SK-N-SH (cell line): ENCODE results near the gene PDE4A. TPM values are rescaled to one million over a fixed set of nuclear protein-coding genes. Genes with fewer than 3 reads are reported as not detected.

Experiments
- CTCF ChIA-PET: fragments of 300-600, 350-600 bp; formaldehyde crosslinking; extraction: SDS; loops from one replicate; lab custom pipeline; 2021; lab: Yijun Ruan, JAX
- POLR2A ChIA-PET: fragments of 350-600 bp; sonication (Branson Sonifier 250); formaldehyde crosslinking; extraction: SDS; loops from one replicate; lab custom pipeline; 2020; ENCODE audit warnings: antibody characterized with exemption, inconsistent platforms; lab: Yijun Ruan, JAX
- DNase-seq: peaks from one replicate; pipeline ENCODE4 v3.0.0; 2012
- H2AFZ ChIP-seq: fragments of 200-600 bp; sonication (generic); 2 replicates; pipeline ENCODE4 v1.8.1; 2016; ENCODE audit warnings: antibody characterized with exemption, mild to moderate bottlenecking, low read depth
- H3F3A ChIP-seq: fragments of 200-600 bp; sonication (generic); replicated peaks from 2 replicates; pipeline ENCODE3; 2016; ENCODE audit warnings: antibody characterized with exemption, mild to moderate bottlenecking; ENCODE audit not compliant: insufficient read depth
- H3K27ac ChIP-seq, 2 experiments: fragments of 200-500 bp in 1 of 2; fragments of 200-600 bp in 1 of 2; sonication (Bioruptor generic) in 1 of 2; sonication (generic), shearing (Covaris generic) in 1 of 2; 2 replicates each; pipeline versions ENCODE4 v1.5.1 to v1.6.1; 2014 to 2016; ENCODE audit warnings: low read depth in 2 of 2, inconsistent platforms in 1 of 2, low read length in 1 of 2, mild to moderate bottlenecking in 1 of 2, mixed read lengths in 1 of 2
- H3K27me3 ChIP-seq: fragments of 200-600 bp; sonication (generic), shearing (Covaris generic); 2 replicates; pipeline ENCODE4 v1.6.1; 2016; ENCODE audit warnings: mixed run types; ENCODE audit not compliant: insufficient read depth
- H3K36me3 ChIP-seq, 2 experiments: fragments of 200-500 bp in 1 of 2; fragments of 200-600 bp in 1 of 2; sonication (Bioruptor generic) in 1 of 2; sonication (generic) in 1 of 2; replicated peaks in 1 of 2; 2 replicates each; pipeline versions ENCODE3 to v1.5.1; 2014 to 2016; ENCODE audit warnings: low read length in 1 of 2, mild to moderate bottlenecking in 1 of 2; ENCODE audit not compliant: insufficient read depth in 2 of 2, control insufficient read depth in 1 of 2
- H3K4me1 ChIP-seq, 2 experiments: fragments of 200-500 bp in 1 of 2; fragments of 200-600 bp in 1 of 2; sonication (Bioruptor generic) in 1 of 2; sonication (generic), shearing (Covaris generic) in 1 of 2; 2 replicates each; pipeline versions ENCODE4 v1.5.1 to v1.6.1; 2014 to 2016; ENCODE audit warnings: low read depth in 1 of 2, low read length in 1 of 2, mixed run types in 1 of 2; ENCODE audit not compliant: insufficient read depth in 2 of 2, control insufficient read depth in 1 of 2
- H3K4me2 ChIP-seq: fragments of 200-600 bp; sonication (generic), shearing (Covaris generic); 2 replicates; pipeline ENCODE4 v1.6.1; 2017; ENCODE audit warnings: mixed run types
- H3K4me3 ChIP-seq, 2 experiments: fragments of 200-500 bp in 1 of 2; fragments of 200-600 bp in 1 of 2; sonication (Bioruptor generic) in 1 of 2; sonication (generic), shearing (Covaris generic) in 1 of 2; 2 replicates each; pipeline versions ENCODE4 v1.5.1 to v1.8.1; 2014 to 2016; ENCODE audit warnings: low read depth in 2 of 2, inconsistent platforms in 1 of 2, low read length in 1 of 2, mild to moderate bottlenecking in 1 of 2, mixed read lengths in 1 of 2, moderate library complexity in 1 of 2
- H3K79me2 ChIP-seq: fragments of 200-600 bp; sonication (generic); 2 replicates; pipeline ENCODE4 v1.8.1; 2017; ENCODE audit warnings: mild to moderate bottlenecking; ENCODE audit not compliant: insufficient read depth
- H3K9ac ChIP-seq: fragments of 200-600 bp; sonication (generic); 2 replicates; pipeline ENCODE4 v1.6.1; 2017; ENCODE audit warnings: mixed run types
- H3K9me2 ChIP-seq: fragments of 200-600 bp; sonication (generic); 2 replicates; pipeline ENCODE4 v1.6.1; 2017; ENCODE audit warnings: mixed run types
- H3K9me3 ChIP-seq: fragments of 200-600 bp; sonication (generic); 2 replicates; pipeline ENCODE4 v1.6.1; 2017; ENCODE audit warnings: mixed run types, mild to moderate bottlenecking, moderate library complexity
- H4K20me1 ChIP-seq: fragments of 200-600 bp; sonication (generic); 2 replicates; pipeline ENCODE4 v1.6.1; 2017; ENCODE audit warnings: mild to moderate bottlenecking, mixed run types; ENCODE audit not compliant: insufficient read depth
- CHD2 ChIP-seq: fragments of 150-350 bp; IDR thresholded peaks from 2 replicates; pipeline ENCODE4 v1.6.1; 2018; ENCODE audit warnings: low read length; ENCODE audit not compliant: partially characterized antibody
- EP300 ChIP-seq, 2 experiments: IDR thresholded peaks; 2 replicates each; pipeline versions ENCODE4 v1.4.0 to v1.6.1; 2012; ENCODE audit warnings: borderline replicate concordance in 1 of 2, low read depth in 1 of 2, low read length in 1 of 2
- EZH2phosphoT487 ChIP-seq: fragments of 200-600 bp; sonication (generic); IDR thresholded peaks from 2 replicates; pipeline ENCODE4 v1.6.1; 2017; ENCODE audit warnings: low read depth, mixed run types, mild to moderate bottlenecking, antibody characterized with exemption, moderate library complexity, borderline replicate concordance
- FOXJ3 ChIP-seq: sonication (generic); formaldehyde crosslinking; IDR thresholded peaks from 2 replicates; pipeline ENCODE4 v1.5.1; 2020; ENCODE audit warnings: mild to moderate bottlenecking, missing genetic modification reagents
- FOXM1 ChIP-seq: IDR thresholded peaks from 2 replicates; pipeline ENCODE4 v1.4.0; 2012; ENCODE audit warnings: low read depth, mild to moderate bottlenecking
- MEF2A ChIP-seq: IDR thresholded peaks from 2 replicates; pipeline ENCODE4 v1.4.0; 2012; ENCODE audit warnings: low read depth, borderline replicate concordance
- NRF1 ChIP-seq: IDR thresholded peaks from 2 replicates; pipeline ENCODE4 v1.6.1; 2012; ENCODE audit warnings: low read depth, mild to moderate bottlenecking, low read length
- POLR2AphosphoS5 ChIP-seq: IDR thresholded peaks from 2 replicates; pipeline ENCODE4 v1.6.1; 2012; ENCODE audit warnings: low read depth, low read length
- RAD21 ChIP-seq: IDR thresholded peaks from 2 replicates; pipeline ENCODE4 v1.6.1; 2012; ENCODE audit warnings: mild to moderate bottlenecking, low read length
- RFX5 ChIP-seq: IDR thresholded peaks from 2 replicates; pipeline ENCODE4 v1.6.1; 2012; ENCODE audit warnings: mild to moderate bottlenecking, improper control_type of control experiment, low read length
- RXRA ChIP-seq: IDR thresholded peaks from 2 replicates; pipeline ENCODE4 v1.4.0; 2012; ENCODE audit warnings: low read depth, mild to moderate bottlenecking, borderline replicate concordance
- SIN3A ChIP-seq: IDR thresholded peaks from 2 replicates; pipeline ENCODE4 v1.6.1; 2012; ENCODE audit warnings: low read depth, mild to moderate bottlenecking, low read length, moderate library complexity, borderline replicate concordance
- TEAD4 ChIP-seq: IDR thresholded peaks from 2 replicates; pipeline ENCODE4 v1.4.0; 2012; ENCODE audit warnings: mild to moderate bottlenecking, borderline replicate concordance; ENCODE audit not compliant: insufficient read depth
- WGBS: methylation state at CpG from one replicate; pipeline ENCODE4 v1.1.6; 2017; ENCODE audit warnings: low lambda C conversion rate; 5-methylcytosine and 5-hydroxymethylcytosine counted together
- polyA plus RNA-seq, 3 experiments: library from polyadenylated mRNA; depleted of rRNA; stranded (reverse); fragments of >200 nt; gene quantifications; 2 replicates each; pipeline ENCODE4 v1.2.3, GENCODE V29; 2012
- TF ChIP-seq, protein P1 (sequence below): fragments of 200-600 bp; sonication (generic); IDR thresholded peaks from 2 replicates; pipeline ENCODE4 v1.6.1; 2017; ENCODE audit warnings: antibody characterized with exemption, mild to moderate bottlenecking, moderate library complexity
- TF ChIP-seq, protein P2 (sequence below): IDR thresholded peaks from 2 replicates; pipeline ENCODE4 v1.4.0; 2012; ENCODE audit warnings: low read depth, borderline replicate concordance
- TF ChIP-seq, protein P3 (sequence below): fragments of 150-350 bp; IDR thresholded peaks from 2 replicates; pipeline ENCODE4 v1.6.1; 2017; ENCODE audit warnings: antibody characterized with exemption, low read length, low read depth, borderline replicate concordance
- TF ChIP-seq, protein P4 (sequence below): IDR thresholded peaks from 2 replicates; pipeline ENCODE4 v1.6.1; 2012; ENCODE audit warnings: mild to moderate bottlenecking, low read depth, low read length, moderate library complexity

The PDE4A gene
- polyA plus RNA-seq, 1 of the 3 experiments (the other 2 are of a cell fraction): 2.9 TPM

DNA sequence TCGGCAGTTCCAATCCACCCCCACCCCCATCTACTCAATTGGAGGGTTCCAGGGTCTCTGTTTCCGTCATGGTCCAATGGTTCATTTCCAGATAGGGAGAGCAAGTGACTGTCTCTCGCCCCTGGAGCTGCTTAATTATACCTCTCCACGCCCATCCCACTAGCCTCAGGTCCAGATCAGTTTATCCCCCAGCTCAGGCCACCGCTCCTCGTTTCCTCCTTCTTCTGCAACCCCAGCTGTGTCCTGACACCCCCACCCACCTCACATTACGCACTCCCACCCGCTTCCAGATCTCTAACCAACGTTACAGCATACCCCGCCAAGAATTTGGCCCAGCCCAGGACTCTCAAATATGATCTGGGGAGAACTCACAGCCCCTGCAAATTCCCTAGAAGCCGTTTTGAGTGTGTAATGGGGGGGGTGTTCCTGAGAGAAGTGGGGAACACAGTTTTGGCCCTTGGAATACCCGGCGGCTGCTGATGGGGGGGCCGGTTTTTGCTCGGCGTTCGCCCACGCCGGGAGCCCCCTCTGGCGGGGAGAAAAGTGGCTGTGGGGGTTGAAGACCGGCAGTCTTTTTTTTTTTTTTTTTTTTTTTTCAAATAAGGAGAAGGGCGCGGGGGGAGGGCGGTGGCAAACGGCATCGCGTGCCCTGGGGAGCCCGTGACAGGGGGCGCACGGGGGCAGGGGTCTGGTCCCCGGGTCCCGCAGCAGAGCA, 1.7 kb upstream of the PDE4A start:
- Histone ChIP-seq H3K9me2 (no peaks in the 10 kb centered on the region), H3F3A (peaks cover 28% of the 10 kb centered on the region), H3K9me3 (no peaks in the 10 kb centered on the region), H2AFZ (no peak overlapping the region), H3K4me2 (peak overlapping the region; percentile 78), H3K4me1 (peaks cover 5 to 10% of the 10 kb centered on the region in 2 experiments; a peak in 1 of 4 replicates), H3K4me3 (peak overlapping the region in 1 of 2 experiments; percentile 51; a peak in 2 of 4 replicates), H3K27ac (no peak overlapping the region), H3K27me3 (peaks cover 54% of the 10 kb centered on the region), H3K36me3 (no peaks in the 10 kb centered on the region), H3K9ac (no peak overlapping the region), H3K79me2 (no peaks in the 10 kb centered on the region), H4K20me1 (no peaks in the 10 kb centered on the region)
- TF ChIP-seq EZH2phosphoT487: no peak
- TF ChIP-seq, protein P1, sequence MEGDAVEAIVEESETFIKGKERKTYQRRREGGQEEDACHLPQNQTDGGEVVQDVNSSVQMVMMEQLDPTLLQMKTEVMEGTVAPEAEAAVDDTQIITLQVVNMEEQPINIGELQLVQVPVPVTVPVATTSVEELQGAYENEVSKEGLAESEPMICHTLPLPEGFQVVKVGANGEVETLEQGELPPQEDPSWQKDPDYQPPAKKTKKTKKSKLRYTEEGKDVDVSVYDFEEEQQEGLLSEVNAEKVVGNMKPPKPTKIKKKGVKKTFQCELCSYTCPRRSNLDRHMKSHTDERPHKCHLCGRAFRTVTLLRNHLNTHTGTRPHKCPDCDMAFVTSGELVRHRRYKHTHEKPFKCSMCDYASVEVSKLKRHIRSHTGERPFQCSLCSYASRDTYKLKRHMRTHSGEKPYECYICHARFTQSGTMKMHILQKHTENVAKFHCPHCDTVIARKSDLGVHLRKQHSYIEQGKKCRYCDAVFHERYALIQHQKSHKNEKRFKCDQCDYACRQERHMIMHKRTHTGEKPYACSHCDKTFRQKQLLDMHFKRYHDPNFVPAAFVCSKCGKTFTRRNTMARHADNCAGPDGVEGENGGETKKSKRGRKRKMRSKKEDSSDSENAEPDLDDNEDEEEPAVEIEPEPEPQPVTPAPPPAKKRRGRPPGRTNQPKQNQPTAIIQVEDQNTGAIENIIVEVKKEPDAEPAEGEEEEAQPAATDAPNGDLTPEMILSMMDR: peak; percentile 27; the same call in 1 of the 2 replicates
- under 1% methylated on average over 21 of the region's 32 CpGs for WGBS
- DNase-seq: peak; percentile 56
- ChIA-PET CTCF (interaction anchor here (0.6 to 11.8 kb wide), 13 partner anchors 10 to 160 kb away, joined by 3 to 313 read pairs (median 5); partner anchors contain the start of genes CDC37 and ICAM5), POLR2A (no interaction called here)

DNA sequence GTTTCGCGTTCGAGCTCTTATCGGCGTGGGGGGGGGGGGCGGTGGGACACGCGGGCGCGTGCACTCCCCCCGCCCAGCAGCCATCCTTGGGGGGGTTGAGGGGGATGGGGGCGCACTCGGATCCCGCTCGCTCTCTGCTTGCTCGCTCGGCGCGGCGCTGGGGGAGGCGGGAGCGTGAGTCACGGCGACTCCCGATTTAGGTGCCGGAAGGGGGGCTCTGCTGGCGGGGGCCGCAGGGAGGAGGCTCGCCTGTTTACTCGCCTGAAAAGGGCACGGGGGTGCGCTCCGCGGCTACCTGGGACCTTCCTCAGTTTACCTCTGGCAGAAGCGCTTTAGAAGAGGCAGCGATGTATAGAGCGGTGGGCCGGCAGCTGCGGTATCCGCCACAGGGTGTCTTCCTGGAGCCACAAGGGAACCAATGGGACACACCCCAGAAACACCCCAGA, 1.1 kb upstream of the PDE4A start:
- Histone ChIP-seq H3K27me3 (peaks cover 55% of the 10 kb centered on the region), H4K20me1 (no peaks in the 10 kb centered on the region), H3K9ac (no peak overlapping the region), H3K9me2 (no peaks in the 10 kb centered on the region), H3K4me2 (peak overlapping the region; percentile 78), H3K4me3 (peak overlapping the region; percentile 12 to 51; a peak in 3 of 4 replicates), H3F3A (peaks cover 28% of the 10 kb centered on the region), H3K79me2 (no peaks in the 10 kb centered on the region), H3K27ac (no peak overlapping the region), H3K4me1 (peaks cover 5 to 13% of the 10 kb centered on the region in 2 experiments; a peak in 1 of 4 replicates), H3K36me3 (no peaks in the 10 kb centered on the region), H2AFZ (no peak overlapping the region), H3K9me3 (no peaks in the 10 kb centered on the region)
- DNase-seq: peak; percentile 51
- 7% methylated on average over 18 of the region's 40 CpGs for WGBS
- CTCF ChIA-PET: interaction anchor here (1.3 to 11.8 kb wide), 4 partner anchors 9 to 29 kb away, joined by 5 to 313 read pairs (median 66); partner anchors contain the start of gene CDC37
- POLR2A ChIA-PET: no interaction called here
- no peak for TF ChIP-seq CHD2
- TF ChIP-seq, protein P2, sequence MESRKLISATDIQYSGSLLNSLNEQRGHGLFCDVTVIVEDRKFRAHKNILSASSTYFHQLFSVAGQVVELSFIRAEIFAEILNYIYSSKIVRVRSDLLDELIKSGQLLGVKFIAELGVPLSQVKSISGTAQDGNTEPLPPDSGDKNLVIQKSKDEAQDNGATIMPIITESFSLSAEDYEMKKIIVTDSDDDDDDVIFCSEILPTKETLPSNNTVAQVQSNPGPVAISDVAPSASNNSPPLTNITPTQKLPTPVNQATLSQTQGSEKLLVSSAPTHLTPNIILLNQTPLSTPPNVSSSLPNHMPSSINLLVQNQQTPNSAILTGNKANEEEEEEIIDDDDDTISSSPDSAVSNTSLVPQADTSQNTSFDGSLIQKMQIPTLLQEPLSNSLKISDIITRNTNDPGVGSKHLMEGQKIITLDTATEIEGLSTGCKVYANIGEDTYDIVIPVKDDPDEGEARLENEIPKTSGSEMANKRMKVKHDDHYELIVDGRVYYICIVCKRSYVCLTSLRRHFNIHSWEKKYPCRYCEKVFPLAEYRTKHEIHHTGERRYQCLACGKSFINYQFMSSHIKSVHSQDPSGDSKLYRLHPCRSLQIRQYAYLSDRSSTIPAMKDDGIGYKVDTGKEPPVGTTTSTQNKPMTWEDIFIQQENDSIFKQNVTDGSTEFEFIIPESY: no peak
- TF ChIP-seq EZH2phosphoT487: no peak
- no peak for TF ChIP-seq RXRA
- TF ChIP-seq TEAD4: no peak
- TF ChIP-seq RFX5: no peak
- no peak for TF ChIP-seq FOXJ3 (CRISPR knock-in tag)
- no peak for TF ChIP-seq MEF2A
- TF ChIP-seq NRF1: no peak
- no peak for TF ChIP-seq RAD21
- TF ChIP-seq SIN3A: no peak
- TF ChIP-seq, protein P3, sequence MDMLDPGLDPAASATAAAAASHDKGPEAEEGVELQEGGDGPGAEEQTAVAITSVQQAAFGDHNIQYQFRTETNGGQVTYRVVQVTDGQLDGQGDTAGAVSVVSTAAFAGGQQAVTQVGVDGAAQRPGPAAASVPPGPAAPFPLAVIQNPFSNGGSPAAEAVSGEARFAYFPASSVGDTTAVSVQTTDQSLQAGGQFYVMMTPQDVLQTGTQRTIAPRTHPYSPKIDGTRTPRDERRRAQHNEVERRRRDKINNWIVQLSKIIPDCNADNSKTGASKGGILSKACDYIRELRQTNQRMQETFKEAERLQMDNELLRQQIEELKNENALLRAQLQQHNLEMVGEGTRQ: no peak
- no peak for TF ChIP-seq EP300 (IDR thresholded peaks at IDR 0.05; ENCODE audit: borderline replicate concordance in 1 of 2, low read depth in 1 of 2, low read length in 1 of 2)
- TF ChIP-seq, protein P4, sequence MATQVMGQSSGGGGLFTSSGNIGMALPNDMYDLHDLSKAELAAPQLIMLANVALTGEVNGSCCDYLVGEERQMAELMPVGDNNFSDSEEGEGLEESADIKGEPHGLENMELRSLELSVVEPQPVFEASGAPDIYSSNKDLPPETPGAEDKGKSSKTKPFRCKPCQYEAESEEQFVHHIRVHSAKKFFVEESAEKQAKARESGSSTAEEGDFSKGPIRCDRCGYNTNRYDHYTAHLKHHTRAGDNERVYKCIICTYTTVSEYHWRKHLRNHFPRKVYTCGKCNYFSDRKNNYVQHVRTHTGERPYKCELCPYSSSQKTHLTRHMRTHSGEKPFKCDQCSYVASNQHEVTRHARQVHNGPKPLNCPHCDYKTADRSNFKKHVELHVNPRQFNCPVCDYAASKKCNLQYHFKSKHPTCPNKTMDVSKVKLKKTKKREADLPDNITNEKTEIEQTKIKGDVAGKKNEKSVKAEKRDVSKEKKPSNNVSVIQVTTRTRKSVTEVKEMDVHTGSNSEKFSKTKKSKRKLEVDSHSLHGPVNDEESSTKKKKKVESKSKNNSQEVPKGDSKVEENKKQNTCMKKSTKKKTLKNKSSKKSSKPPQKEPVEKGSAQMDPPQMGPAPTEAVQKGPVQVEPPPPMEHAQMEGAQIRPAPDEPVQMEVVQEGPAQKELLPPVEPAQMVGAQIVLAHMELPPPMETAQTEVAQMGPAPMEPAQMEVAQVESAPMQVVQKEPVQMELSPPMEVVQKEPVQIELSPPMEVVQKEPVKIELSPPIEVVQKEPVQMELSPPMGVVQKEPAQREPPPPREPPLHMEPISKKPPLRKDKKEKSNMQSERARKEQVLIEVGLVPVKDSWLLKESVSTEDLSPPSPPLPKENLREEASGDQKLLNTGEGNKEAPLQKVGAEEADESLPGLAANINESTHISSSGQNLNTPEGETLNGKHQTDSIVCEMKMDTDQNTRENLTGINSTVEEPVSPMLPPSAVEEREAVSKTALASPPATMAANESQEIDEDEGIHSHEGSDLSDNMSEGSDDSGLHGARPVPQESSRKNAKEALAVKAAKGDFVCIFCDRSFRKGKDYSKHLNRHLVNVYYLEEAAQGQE: no peak
- no peak for TF ChIP-seq FOXM1
- TF ChIP-seq POLR2AphosphoS5: no peak
